Activated CD4-positive, alpha-beta T cell treated with anti-CD3 and anti-CD28 coated beads, Interleukin-2, amount 10 ng/mL, durations not matched to agents 24 days and 14 days (primary cell): ENCODE results near the gene MAK. TPM values are rescaled to one million over a fixed set of nuclear protein-coding genes. Genes with fewer than 3 reads are reported as not detected.
"Not testable (repeated sequence)": the region's sequence is repeated elsewhere in the genome, so short reads cannot be mapped to it uniquely, and the experiment has no call there.

ENCODE experiments used
- DNase-seq: peaks from one replicate; pipeline ENCODE4 v3.0.0; 2022
- H3K27ac Mint-ChIP-seq: one replicate; pipeline ENCODE4 v1.8.0; 2022; ENCODE audit warnings: mild to moderate bottlenecking, mixed read lengths
- H3K27me3 Mint-ChIP-seq: one replicate; pipeline ENCODE4 v1.8.0; 2022; ENCODE audit warnings: mixed read lengths
- H3K36me3 Mint-ChIP-seq: one replicate; pipeline ENCODE4 v1.8.0; 2022; ENCODE audit warnings: low read depth, mild to moderate bottlenecking, mixed read lengths
- H3K4me1 Mint-ChIP-seq: one replicate; pipeline ENCODE4 v1.8.0; 2021; ENCODE audit warnings: mixed read lengths
- H3K4me3 Mint-ChIP-seq: one replicate; pipeline ENCODE4 v1.8.0; 2022; ENCODE audit warnings: mild to moderate bottlenecking, moderate library complexity, mixed read lengths
- H3K9me3 Mint-ChIP-seq: one replicate; pipeline ENCODE4 v1.8.0; 2021; ENCODE audit warnings: mixed read lengths
- intact Hi-C: fragments of 100-400 bp; cut with micrococcal nuclease; formaldehyde crosslinking; loops from one replicate; pipeline ENCODE4 v1.15.1; 2023
- total RNA-seq: library from RNA; stranded (reverse); gene quantifications from 2 replicates; pipeline ENCODE4 v1.2.3, GENCODE V29; 2022

The MAK gene
- total RNA-seq, 1 donor from 2014 or later, result 0.58 TPM

- H3K27ac Mint-ChIP-seq, result peak overlapping the region; percentile 100
- peaks cover 47% of the 10 kb centered on the region for H3K27me3 Mint-ChIP-seq
- peak; percentile 62 for DNase-seq
- H3K36me3 Mint-ChIP-seq, result no peaks in the 10 kb centered on the region
- H3K4me1 Mint-ChIP-seq, result peaks cover 18% of the 10 kb centered on the region
- intact Hi-C loops, result loop anchor here (1.0 to 5.0 kb wide), 7 partner anchors 92 to 573 kb away; partner anchors contain the start of genes C6orf52, PAK1IP1 and TMEM14B
- peak overlapping the region; percentile 89 for H3K4me3 Mint-ChIP-seq
- H3K9me3 Mint-ChIP-seq, result peaks cover 20% of the 10 kb centered on the region
Measured at GRCh38 chr6:10838794-10839333, 525 bp upstream of the MAK start.

GRCh38 chr6:10837622-10837994 lies 731 bp downstream of the MAK start:
- Mint-ChIP-seq H3K4me1 (peaks cover 18% of the 10 kb centered on the region), H3K9me3 (peaks cover 15% of the 10 kb centered on the region), H3K36me3 (no peaks in the 10 kb centered on the region), H3K27me3 (peaks cover 42% of the 10 kb centered on the region), H3K27ac (peak overlapping the region; percentile 100), H3K4me3 (peak overlapping the region; percentile 89)
- peak; percentile 72 for DNase-seq
- intact Hi-C loops, result loop anchor here (5.0 kb wide), 2 partner anchors 180 to 575 kb away; no protein-coding TSS in a partner anchor

GRCh38 chr6:10837009-10837621 lies 1.2 kb downstream of the MAK start:
- intact Hi-C loops, result loop anchor here (5.0 kb wide), 2 partner anchors 180 to 575 kb away; no protein-coding TSS in a partner anchor
- Mint-ChIP-seq H3K27me3 (peaks cover 42% of the 10 kb centered on the region), H3K9me3 (peaks cover 15% of the 10 kb centered on the region), H3K4me3 (peak overlapping the region; percentile 89), H3K4me1 (peaks cover 18% of the 10 kb centered on the region), H3K27ac (peak overlapping the region; percentile 100), H3K36me3 (no peaks in the 10 kb centered on the region)
- DNase-seq, result peak; percentile 67

GRCh38 chr6:10834823-10835222 lies 3.5 kb downstream of the MAK start:
- intact Hi-C loops, result loop anchor here (5.0 kb wide), 2 partner anchors 178 to 577 kb away; no protein-coding TSS in a partner anchor
- H3K27me3 Mint-ChIP-seq, result peaks cover 33% of the 10 kb centered on the region

GRCh38 chr6:10831609-10832008 lies 6.7 kb downstream of the MAK start:
- H3K36me3 Mint-ChIP-seq, result peaks cover 2% of the 10 kb centered on the region
- intact Hi-C loops, result no loop called here
- H3K4me3 Mint-ChIP-seq, result no peak overlapping the region

More at GRCh38 chr6:10834823-10835222, 3.5 kb downstream of the MAK start:
- H3K4me3 Mint-ChIP-seq, result no peak overlapping the region
- no peak for DNase-seq
- H3K27ac Mint-ChIP-seq, result no peak overlapping the region
- H3K9me3 Mint-ChIP-seq, result peaks cover 9% of the 10 kb centered on the region
- no peaks in the 10 kb centered on the region for H3K36me3 Mint-ChIP-seq
- H3K4me1 Mint-ChIP-seq, result peaks cover 18% of the 10 kb centered on the region

GRCh38 chr6:10824819-10825218 lies 13.5 kb downstream of the MAK start:
- peaks cover 2% of the 10 kb centered on the region for H3K36me3 Mint-ChIP-seq
- no peaks in the 10 kb centered on the region for H3K9me3 Mint-ChIP-seq
- H3K4me1 Mint-ChIP-seq, result no peaks in the 10 kb centered on the region
- intact Hi-C loops, result no loop called here
- no peak overlapping the region for H3K4me3 Mint-ChIP-seq
- DNase-seq, result no peak
- no peak overlapping the region for H3K27ac Mint-ChIP-seq
- H3K27me3 Mint-ChIP-seq, result no peaks in the 10 kb centered on the region

More at GRCh38 chr6:10831609-10832008, 6.7 kb downstream of the MAK start:
- Mint-ChIP-seq H3K4me1 (no peaks in the 10 kb centered on the region), H3K27ac (no peak overlapping the region), H3K9me3 (peaks cover 4% of the 10 kb centered on the region), H3K27me3 (peaks cover 18% of the 10 kb centered on the region)
- DNase-seq, result no peak

GRCh38 chr6:10824297-10824696 lies 14.0 kb downstream of the MAK start:
- Mint-ChIP-seq H3K27me3 (no peaks in the 10 kb centered on the region), H3K27ac (no peak overlapping the region)

GRCh38 chr6:10814176-10814575 lies 24.2 kb downstream of the MAK start:
- DNase-seq, H3K4me3 Mint-ChIP-seq, H3K36me3 Mint-ChIP-seq, intact Hi-C loops, H3K4me1 Mint-ChIP-seq, H3K9me3 Mint-ChIP-seq, H3K27ac Mint-ChIP-seq, H3K27me3 Mint-ChIP-seq: not testable (repeated sequence)

More at GRCh38 chr6:10824297-10824696, 14.0 kb downstream of the MAK start:
- intact Hi-C loops, result no loop called here
- Mint-ChIP-seq H3K36me3 (peaks cover 1% of the 10 kb centered on the region), H3K9me3 (no peaks in the 10 kb centered on the region), H3K4me3 (no peak overlapping the region), H3K4me1 (no peaks in the 10 kb centered on the region)
- no peak for DNase-seq

GRCh38 chr6:10809098-10809497 lies 29.2 kb downstream of the MAK start:
- intact Hi-C loops, result no loop called here
- H3K27me3 Mint-ChIP-seq, result no peaks in the 10 kb centered on the region

GRCh38 chr6:10808376-10808775 lies 30.0 kb downstream of the MAK start:
- Mint-ChIP-seq H3K9me3 (no peaks in the 10 kb centered on the region), H3K27me3 (no peaks in the 10 kb centered on the region), H3K4me1 (no peaks in the 10 kb centered on the region), H3K27ac (no peak overlapping the region), H3K4me3 (no peak overlapping the region), H3K36me3 (no peaks in the 10 kb centered on the region)
- DNase-seq, result no peak
- intact Hi-C loops, result no loop called here

More at GRCh38 chr6:10809098-10809497, 29.2 kb downstream of the MAK start:
- Mint-ChIP-seq H3K9me3 (no peaks in the 10 kb centered on the region), H3K27ac (no peak overlapping the region), H3K36me3 (no peaks in the 10 kb centered on the region), H3K4me1 (no peaks in the 10 kb centered on the region), H3K4me3 (no peak overlapping the region)
- DNase-seq, result no peak

- Mint-ChIP-seq H3K9me3 (no peaks in the 10 kb centered on the region), H3K36me3 (no peaks in the 10 kb centered on the region), H3K4me1 (no peaks in the 10 kb centered on the region), H3K27me3 (no peaks in the 10 kb centered on the region), H3K27ac (no peak overlapping the region), H3K4me3 (no peak overlapping the region)
- peak; percentile 90 for DNase-seq
- intact Hi-C loops, result loop anchor here (1.0 kb wide), 2 partner anchors 291 to 323 kb away; no protein-coding TSS in a partner anchor
Measured at GRCh38 chr6:10801224-10801848, 37.0 kb downstream of the MAK start.

- Mint-ChIP-seq H3K27me3 (no peaks in the 10 kb centered on the region), H3K4me3 (no peak overlapping the region), H3K36me3 (no peaks in the 10 kb centered on the region), H3K27ac (no peak overlapping the region), H3K4me1 (no peaks in the 10 kb centered on the region), H3K9me3 (no peaks in the 10 kb centered on the region)
- intact Hi-C loops, result loop anchor here (1.0 kb wide), 2 partner anchors 291 to 323 kb away; no protein-coding TSS in a partner anchor
- no peak for DNase-seq
Measured at GRCh38 chr6:10800810-10801209, 37.5 kb downstream of the MAK start.

GRCh38 chr6:10794239-10794638 lies 44.1 kb downstream of the MAK start:
- Mint-ChIP-seq H3K9me3 (no peaks in the 10 kb centered on the region), H3K36me3 (peaks cover 2% of the 10 kb centered on the region), H3K27me3 (no peaks in the 10 kb centered on the region), H3K4me1 (no peaks in the 10 kb centered on the region), H3K4me3 (no peak overlapping the region), H3K27ac (no peak overlapping the region)
- intact Hi-C loops, result no loop called here
- DNase-seq, result no peak

- Mint-ChIP-seq H3K36me3 (peaks cover 2% of the 10 kb centered on the region), H3K27me3 (no peaks in the 10 kb centered on the region), H3K4me1 (no peaks in the 10 kb centered on the region), H3K4me3 (no peak overlapping the region), H3K27ac (no peak overlapping the region), H3K9me3 (no peaks in the 10 kb centered on the region)
- intact Hi-C loops, result no loop called here
- no peak for DNase-seq
Measured at GRCh38 chr6:10793695-10794094, 44.6 kb downstream of the MAK start.
